Keratinocyte (primary cell): Measurements from ENCODE around the gene GAD1. TPM values are rescaled to one million over a fixed set of nuclear protein-coding genes. Genes with fewer than 3 reads are reported as not detected.

ENCODE experiments used
- DNase-seq: peaks from one replicate; pipeline ENCODE4 v3.0.0-alpha.2; 2011; ENCODE audit warnings: low read depth, missing footprints, low spot score
- FAIRE-seq: peaks from 2 replicates; lab custom pipeline; 2011; peaks lifted over from hg19 to GRCh38; lab: Jason Lieb, UNC
- H2AFZ ChIP-seq: 2 replicates; pipeline ENCODE4 v1.6.0; 2012; ENCODE audit warnings: low read length, control low read depth, inconsistent platforms; ENCODE audit not compliant: control insufficient read depth
- H3K27ac ChIP-seq: 2 replicates; pipeline ENCODE4 v1.5.1; 2011; ENCODE audit warnings: low read length; ENCODE audit not compliant: control insufficient read depth, insufficient read depth
- H3K27me3 ChIP-seq: 3 replicates; pipeline ENCODE4 v1.6.0; 2011; ENCODE audit warnings: low read length; ENCODE audit not compliant: control insufficient read depth, insufficient read depth; ENCODE audit errors: extremely low read depth
- H3K36me3 ChIP-seq, 2 experiments: 2 replicates in 1 of 2; 3 replicates in 1 of 2; pipeline ENCODE4 v1.5.1; 2011; ENCODE audit warnings: low read length in 2 of 2, mild to moderate bottlenecking in 1 of 2; ENCODE audit not compliant: control insufficient read depth in 2 of 2, insufficient read depth in 2 of 2; ENCODE audit errors: extremely low read depth in 1 of 2
- H3K4me1 ChIP-seq: 3 replicates; pipeline ENCODE4 v1.5.1; 2011; ENCODE audit warnings: low read length; ENCODE audit not compliant: control insufficient read depth, insufficient read depth; ENCODE audit errors: extremely low read depth
- H3K4me2 ChIP-seq: 3 replicates; pipeline ENCODE4 v1.6.0; 2011; ENCODE audit warnings: low read depth, low read length; ENCODE audit not compliant: control insufficient read depth, insufficient read depth; ENCODE audit errors: extremely low read depth
- H3K4me3 ChIP-seq, 3 experiments: fragments of 200-600 bp in 1 of 3; sonication (generic) in 1 of 3; 2 replicates in 2 of 3; 3 replicates in 1 of 3; pipeline ENCODE4 v1.5.1; 2011 to 2016; ENCODE audit warnings: low read length in 3 of 3, mild to moderate bottlenecking in 3 of 3, control low read depth in 2 of 3, inconsistent platforms in 1 of 3, low read depth in 1 of 3, mixed read lengths in 1 of 3, mixed run types in 1 of 3, moderate library complexity in 1 of 3; ENCODE audit not compliant: control insufficient read depth in 2 of 3, insufficient read depth in 2 of 3; ENCODE audit errors: extremely low read depth in 1 of 3
- H3K79me2 ChIP-seq: 2 replicates; pipeline ENCODE4 v1.6.0; 2012; ENCODE audit warnings: low read length; ENCODE audit not compliant: control insufficient read depth, insufficient read depth
- H3K9ac ChIP-seq: 3 replicates; pipeline ENCODE4 v1.6.0; 2011; ENCODE audit warnings: low read length; ENCODE audit not compliant: control insufficient read depth, insufficient read depth; ENCODE audit errors: extremely low read depth
- H3K9me1 ChIP-seq: 3 replicates; pipeline ENCODE4 v1.6.0; 2011; ENCODE audit warnings: low read length; ENCODE audit not compliant: control insufficient read depth, insufficient read depth; ENCODE audit errors: extremely low read depth
- H3K9me3 ChIP-seq: 2 replicates; pipeline ENCODE4 v1.5.1; 2012; ENCODE audit warnings: low read depth, low read length; ENCODE audit not compliant: control insufficient read depth
- H4K20me1 ChIP-seq: 3 replicates; pipeline ENCODE4 v1.6.0; 2011; ENCODE audit warnings: low read length; ENCODE audit not compliant: control insufficient read depth, insufficient read depth; ENCODE audit errors: extremely low read depth
- EZH2 ChIP-seq: IDR thresholded peaks from one replicate; pipeline ENCODE4 v1.6.1; 2012; ENCODE audit warnings: inconsistent platforms, mild to moderate bottlenecking, low read length, moderate library complexity
- dilution Hi-C: fragments of 300-500 bp; cut with MboI; formaldehyde crosslinking; loops from one replicate; pipeline ENCODE4 v1.7.0; 2020; ENCODE audit warnings: low sequenced_read_pairs; ENCODE audit not compliant: extremely low pct_ligation_motif_present
- polyA plus RNA-seq, 5 experiments: library from polyadenylated mRNA; depleted of rRNA in 3 of 5; stranded (reverse) in 3 of 5; stranded (forward) in 1 of 5; unstranded in 1 of 5; fragments of >200 nt; gene quantifications; 1 replicate in 1 of 5; 2 replicates in 3 of 5; 3 replicates in 1 of 5; pipeline versions ENCODE4 v1.2.1 to v1.2.3, GENCODE V29; 2011 to 2012; ENCODE audit warnings: missing spikeins in 2 of 5, low read depth in 1 of 5, low replicate concordance in 1 of 5
- TF ChIP-seq, protein P1 (sequence below), 3 experiments: IDR thresholded peaks in 1 of 3; conservative IDR thresholded peaks in 1 of 3; optimal IDR thresholded peaks in 1 of 3; 2 replicates in 2 of 3; 3 replicates in 1 of 3; pipeline versions ENCODE3 to v1.5.1; 2011; ENCODE audit warnings: low read length in 3 of 3, mild to moderate bottlenecking in 3 of 3, moderate library complexity in 2 of 3, control low read depth in 1 of 3, inconsistent platforms in 1 of 3; ENCODE audit not compliant: insufficient read depth in 2 of 3; ENCODE audit errors: extremely low read depth in 1 of 3

GAD1 gene
- polyA plus RNA-seq, 1 donor (not counting 4 experiments of a cell fraction or from before 2014, with no cell fraction given): 5.9 TPM

DNA sequence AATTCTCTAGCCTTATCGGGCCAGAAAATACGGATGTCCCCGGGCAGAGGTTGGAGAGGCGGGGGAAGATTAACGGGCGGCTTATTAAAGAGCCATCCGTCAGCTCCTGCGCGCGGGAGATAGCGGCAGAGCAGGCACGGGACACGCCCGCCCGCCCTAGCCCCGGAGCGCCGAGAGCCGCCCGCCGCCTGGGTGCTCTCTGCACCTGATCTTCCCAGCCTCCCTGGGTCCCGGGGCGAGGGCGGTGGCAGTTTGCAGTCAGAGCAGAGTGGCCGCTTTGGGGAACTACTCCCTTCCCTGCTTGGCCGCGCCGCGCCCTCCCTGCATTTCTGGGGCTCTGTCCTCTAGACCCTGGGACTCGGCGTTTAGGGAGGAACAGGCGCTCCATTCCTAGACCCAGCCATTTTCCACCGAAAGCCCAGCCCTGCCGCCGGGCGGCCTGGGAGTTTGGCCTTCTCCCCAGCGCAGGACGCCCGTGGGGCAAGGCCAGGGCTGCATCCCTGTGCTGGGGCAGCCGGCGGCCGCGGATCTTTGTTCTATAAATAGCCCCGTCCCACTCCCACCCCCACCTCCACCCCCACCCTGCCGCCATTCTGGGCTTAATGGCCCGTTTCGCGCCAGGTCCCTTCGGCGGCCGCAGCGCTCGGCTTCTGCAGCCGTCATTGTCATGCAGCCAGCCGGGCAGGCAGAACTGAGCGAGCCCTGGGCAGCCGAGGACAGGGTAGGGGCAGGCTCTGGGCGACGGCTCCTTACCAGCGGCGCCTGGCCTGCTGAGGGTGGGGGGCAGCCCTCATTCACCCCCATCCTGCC lies 6.6 kb downstream of the GAD1 start:
- Histone ChIP-seq H3K36me3 (no peaks in the 10 kb centered on the region), H3K4me3 (peak overlapping the region in 1 of 3 experiments; percentile 52), H3K9me1 (no peaks in the 10 kb centered on the region), H3K9me3 (no peaks in the 10 kb centered on the region), H3K27me3 (peaks cover 81% of the 10 kb centered on the region), H3K4me2 (peak overlapping the region; percentile 91), H2AFZ (no peak overlapping the region), H3K79me2 (no peaks in the 10 kb centered on the region), H3K9ac (no peak overlapping the region), H3K4me1 (peaks cover 32% of the 10 kb centered on the region), H3K27ac (no peak overlapping the region), H4K20me1 (no peaks in the 10 kb centered on the region)
- TF ChIP-seq EZH2: no peak
- TF ChIP-seq, protein P1, sequence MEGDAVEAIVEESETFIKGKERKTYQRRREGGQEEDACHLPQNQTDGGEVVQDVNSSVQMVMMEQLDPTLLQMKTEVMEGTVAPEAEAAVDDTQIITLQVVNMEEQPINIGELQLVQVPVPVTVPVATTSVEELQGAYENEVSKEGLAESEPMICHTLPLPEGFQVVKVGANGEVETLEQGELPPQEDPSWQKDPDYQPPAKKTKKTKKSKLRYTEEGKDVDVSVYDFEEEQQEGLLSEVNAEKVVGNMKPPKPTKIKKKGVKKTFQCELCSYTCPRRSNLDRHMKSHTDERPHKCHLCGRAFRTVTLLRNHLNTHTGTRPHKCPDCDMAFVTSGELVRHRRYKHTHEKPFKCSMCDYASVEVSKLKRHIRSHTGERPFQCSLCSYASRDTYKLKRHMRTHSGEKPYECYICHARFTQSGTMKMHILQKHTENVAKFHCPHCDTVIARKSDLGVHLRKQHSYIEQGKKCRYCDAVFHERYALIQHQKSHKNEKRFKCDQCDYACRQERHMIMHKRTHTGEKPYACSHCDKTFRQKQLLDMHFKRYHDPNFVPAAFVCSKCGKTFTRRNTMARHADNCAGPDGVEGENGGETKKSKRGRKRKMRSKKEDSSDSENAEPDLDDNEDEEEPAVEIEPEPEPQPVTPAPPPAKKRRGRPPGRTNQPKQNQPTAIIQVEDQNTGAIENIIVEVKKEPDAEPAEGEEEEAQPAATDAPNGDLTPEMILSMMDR (optimal IDR thresholded peaks at IDR 0.05 in 1 of 3, IDR thresholded peaks at IDR 0.05 in 1 of 3, conservative IDR thresholded peaks at IDR 0.05 in 1 of 3; ENCODE audit: extremely low read depth in 1 of 3, insufficient read depth in 2 of 3, low read length in 3 of 3): no peak
- dilution Hi-C loops: no loop called here
- no peak for FAIRE-seq
- DNase-seq: no peak

DNA sequence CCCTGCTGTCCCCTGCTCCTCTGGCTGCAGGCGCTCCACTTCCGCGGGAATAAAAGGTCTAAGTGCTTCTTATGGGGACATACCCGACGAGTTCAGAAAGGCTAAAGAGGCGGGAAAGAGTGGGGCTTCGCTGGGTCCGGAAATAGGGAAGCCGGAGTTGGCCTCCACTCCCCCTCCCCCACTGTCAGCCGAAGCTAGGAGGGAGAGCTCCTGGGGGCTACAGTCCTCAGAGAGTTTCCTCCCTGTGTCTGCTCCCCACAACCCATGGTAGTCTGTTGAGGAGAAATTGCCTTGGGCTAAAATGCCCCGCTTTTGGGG lies 7.2 kb downstream of the GAD1 start:
- Histone ChIP-seq H3K9me3 (no peaks in the 10 kb centered on the region), H3K9ac (no peak overlapping the region), H3K79me2 (no peaks in the 10 kb centered on the region), H3K36me3 (no peaks in the 10 kb centered on the region), H3K4me2 (no peak overlapping the region), H3K4me1 (peaks cover 27% of the 10 kb centered on the region), H2AFZ (no peak overlapping the region), H3K4me3 (no peak overlapping the region), H3K27ac (no peak overlapping the region), H4K20me1 (no peaks in the 10 kb centered on the region), H3K9me1 (no peaks in the 10 kb centered on the region), H3K27me3 (peaks cover 76% of the 10 kb centered on the region)
- DNase-seq (no peak), FAIRE-seq (no peak)
- TF ChIP-seq, protein P1 (optimal IDR thresholded peaks at IDR 0.05 in 1 of 3, IDR thresholded peaks at IDR 0.05 in 1 of 3, conservative IDR thresholded peaks at IDR 0.05 in 1 of 3; ENCODE audit: extremely low read depth in 1 of 3, insufficient read depth in 2 of 3, low read length in 3 of 3): no peak
- no peak for TF ChIP-seq EZH2
- dilution Hi-C loops: no loop called here
